GM10266 (cell line): ENCODE results near the gene ICAM1.

Experiments
- DNase-seq: peaks from one replicate; pipeline ENCODE4 v3.0.0; 2012; ENCODE audit errors: extremely low spot score
- TF ChIP-seq, protein P1 (sequence below): IDR thresholded peaks from 2 replicates; pipeline ENCODE4 v1.5.1; 2012; ENCODE audit warnings: mild to moderate bottlenecking, low read depth; ENCODE audit not compliant: control insufficient read depth, insufficient read depth; ENCODE audit errors: missing control alignments

The ICAM1 gene

DNA sequence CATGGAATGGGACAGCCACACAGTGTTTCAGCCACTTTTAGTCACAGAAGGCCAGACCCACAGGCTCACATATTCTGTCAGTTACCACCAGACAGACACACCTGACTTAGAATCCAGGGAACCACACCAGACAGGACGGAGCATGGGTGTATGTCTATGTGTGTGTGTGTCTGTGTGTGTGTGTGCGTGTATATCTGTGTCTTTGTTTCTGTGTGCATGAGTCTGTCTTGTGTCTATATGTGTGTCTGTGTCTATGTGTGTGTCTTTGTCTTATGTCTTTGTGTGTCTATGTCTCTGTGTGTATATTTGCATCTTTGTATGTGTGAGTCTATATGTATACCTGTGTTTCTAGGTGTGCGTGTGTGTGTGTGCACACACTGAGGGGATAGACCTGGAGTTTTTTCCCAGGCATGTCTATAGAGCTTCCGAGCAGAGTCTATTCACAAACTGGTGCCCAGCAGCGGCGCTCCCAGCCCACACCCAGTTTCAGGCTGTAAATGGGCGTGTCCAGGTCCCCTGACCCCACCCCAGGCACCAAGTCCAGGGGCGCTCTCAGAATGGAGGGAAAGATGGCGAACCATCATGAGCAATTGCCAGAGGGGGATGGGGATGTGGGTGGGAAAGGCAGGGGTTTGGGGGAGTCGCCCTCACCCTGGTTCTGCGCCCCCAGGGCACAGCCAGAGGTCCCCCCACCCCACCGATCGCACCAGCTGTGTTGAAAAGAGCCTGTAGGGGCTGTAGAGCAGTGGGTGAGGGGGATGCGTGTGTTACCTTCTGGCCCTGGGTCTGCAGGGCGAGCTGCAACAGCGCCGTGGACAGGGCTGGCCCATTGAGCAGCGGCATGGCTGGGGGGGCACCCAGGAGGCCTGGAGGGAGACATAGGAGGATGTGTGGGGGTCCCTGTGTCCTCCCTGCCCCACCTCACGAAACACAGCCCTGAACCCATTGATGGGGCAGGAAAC is 51.2 kb downstream of the ICAM1 start:
- TF ChIP-seq, protein P1, sequence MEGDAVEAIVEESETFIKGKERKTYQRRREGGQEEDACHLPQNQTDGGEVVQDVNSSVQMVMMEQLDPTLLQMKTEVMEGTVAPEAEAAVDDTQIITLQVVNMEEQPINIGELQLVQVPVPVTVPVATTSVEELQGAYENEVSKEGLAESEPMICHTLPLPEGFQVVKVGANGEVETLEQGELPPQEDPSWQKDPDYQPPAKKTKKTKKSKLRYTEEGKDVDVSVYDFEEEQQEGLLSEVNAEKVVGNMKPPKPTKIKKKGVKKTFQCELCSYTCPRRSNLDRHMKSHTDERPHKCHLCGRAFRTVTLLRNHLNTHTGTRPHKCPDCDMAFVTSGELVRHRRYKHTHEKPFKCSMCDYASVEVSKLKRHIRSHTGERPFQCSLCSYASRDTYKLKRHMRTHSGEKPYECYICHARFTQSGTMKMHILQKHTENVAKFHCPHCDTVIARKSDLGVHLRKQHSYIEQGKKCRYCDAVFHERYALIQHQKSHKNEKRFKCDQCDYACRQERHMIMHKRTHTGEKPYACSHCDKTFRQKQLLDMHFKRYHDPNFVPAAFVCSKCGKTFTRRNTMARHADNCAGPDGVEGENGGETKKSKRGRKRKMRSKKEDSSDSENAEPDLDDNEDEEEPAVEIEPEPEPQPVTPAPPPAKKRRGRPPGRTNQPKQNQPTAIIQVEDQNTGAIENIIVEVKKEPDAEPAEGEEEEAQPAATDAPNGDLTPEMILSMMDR = no peak

DNA sequence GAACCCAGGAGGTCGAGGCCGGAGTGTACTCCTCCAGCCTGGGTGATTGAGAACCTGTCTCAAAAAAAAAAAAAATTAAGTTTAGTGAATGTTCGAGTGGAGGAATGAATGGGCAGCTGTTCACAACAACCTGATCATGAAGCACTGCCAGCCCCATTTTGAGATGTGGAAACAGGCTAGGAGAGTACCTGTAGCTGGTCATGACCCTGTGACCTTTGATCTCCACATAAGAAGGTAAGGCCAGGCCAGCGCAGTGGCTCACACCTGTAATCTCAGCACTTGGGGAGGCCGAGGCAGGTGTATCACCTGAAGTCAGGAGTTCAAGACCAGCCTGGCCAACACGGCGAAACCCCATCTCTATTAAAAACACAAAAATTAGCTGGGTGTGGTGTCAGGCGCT is 54.8 kb downstream of the ICAM1 start:
- TF ChIP-seq, protein P1 = no peak

More for the DNA sequence above, 51.2 kb downstream of the ICAM1 start:
- DNase-seq = no peak

DNA sequence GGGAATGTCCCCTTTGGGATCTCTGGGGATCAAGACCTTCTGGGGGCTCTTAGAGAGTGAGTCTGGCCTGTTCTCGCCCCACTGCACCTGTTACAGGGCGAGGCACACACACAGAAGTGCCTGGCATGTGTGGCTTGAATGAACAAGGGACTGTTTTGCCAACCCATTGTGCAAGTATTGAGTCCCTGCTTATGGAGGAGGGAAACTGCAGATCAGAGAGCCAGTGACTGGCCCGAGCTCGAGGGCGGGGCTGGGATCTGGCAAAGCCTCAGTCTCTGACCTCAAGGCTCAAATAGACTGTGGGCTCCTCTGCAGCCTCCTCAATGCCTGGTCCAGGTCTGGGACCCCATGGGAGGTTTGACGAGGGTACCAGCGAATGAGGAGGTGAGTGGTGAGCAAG is 56.9 kb downstream of the ICAM1 start:
- DNase-seq = no peak
- TF ChIP-seq, protein P1 = no peak

More for the DNA sequence above, 54.8 kb downstream of the ICAM1 start:
- no peak for DNase-seq

DNA sequence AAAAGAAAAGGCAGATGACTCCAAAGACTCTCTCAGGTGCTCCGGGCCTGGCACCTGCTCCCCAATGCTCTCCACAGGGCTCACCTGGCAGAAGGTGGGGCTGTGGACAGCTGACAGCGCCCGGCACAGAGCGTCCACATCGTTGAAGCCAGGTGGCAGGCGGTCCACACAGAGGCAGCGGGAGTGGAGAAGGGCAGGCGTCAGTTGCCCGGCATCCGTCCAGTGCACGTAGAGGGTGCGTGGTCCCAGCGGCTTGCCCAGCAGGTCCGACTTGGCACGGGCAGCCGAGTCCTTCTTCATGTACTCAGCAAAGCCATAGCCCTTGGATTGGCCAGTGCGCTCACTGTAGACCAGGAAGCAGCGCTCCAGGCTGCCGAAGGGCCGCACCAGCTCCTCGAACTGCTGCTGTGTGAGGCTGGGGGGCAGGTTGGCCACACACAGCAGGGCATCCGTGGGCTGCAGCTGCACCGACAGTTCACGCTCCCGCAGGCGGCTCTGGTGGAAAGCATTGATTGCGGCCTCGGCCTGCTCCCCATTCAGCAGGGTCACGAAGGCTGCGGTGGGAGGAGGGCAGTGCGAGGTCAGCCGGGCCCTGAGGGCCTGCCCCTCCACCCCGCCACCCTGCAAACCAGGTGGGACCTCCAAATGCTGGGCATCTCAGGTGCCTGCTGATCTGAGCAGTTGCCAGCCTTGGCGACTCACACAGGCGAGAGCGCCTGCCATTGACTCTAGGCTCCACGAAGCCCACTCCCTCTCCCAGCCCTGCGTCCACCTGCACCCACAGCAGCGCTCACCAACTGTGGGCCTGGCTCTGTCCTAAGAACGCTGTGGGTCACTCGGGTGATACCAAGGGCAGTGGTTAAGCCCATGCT is 57.9 kb downstream of the ICAM1 start:
- no peak for DNase-seq
- TF ChIP-seq, protein P1 = no peak

DNA sequence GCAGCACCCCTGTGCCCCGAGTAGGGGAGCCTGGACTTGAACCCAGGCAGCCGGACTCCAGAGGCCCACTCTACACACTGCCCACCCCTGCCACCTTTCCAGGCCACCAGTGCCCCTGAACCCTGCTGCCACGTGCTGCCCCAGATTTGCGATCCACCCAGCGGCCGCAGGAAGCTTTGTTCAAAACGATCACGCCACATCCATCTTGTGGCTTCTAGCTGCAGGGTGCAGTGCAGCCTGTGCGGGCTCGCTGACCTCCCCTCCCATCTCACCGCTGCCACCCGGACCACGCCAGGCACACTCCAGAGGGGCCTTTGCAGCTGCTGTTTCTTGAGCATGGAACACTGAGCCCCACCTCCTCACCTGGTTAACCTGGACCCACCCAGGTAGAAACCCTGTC is 58.6 kb downstream of the ICAM1 start:
- no peak for DNase-seq
- TF ChIP-seq, protein P1 = no peak

DNA sequence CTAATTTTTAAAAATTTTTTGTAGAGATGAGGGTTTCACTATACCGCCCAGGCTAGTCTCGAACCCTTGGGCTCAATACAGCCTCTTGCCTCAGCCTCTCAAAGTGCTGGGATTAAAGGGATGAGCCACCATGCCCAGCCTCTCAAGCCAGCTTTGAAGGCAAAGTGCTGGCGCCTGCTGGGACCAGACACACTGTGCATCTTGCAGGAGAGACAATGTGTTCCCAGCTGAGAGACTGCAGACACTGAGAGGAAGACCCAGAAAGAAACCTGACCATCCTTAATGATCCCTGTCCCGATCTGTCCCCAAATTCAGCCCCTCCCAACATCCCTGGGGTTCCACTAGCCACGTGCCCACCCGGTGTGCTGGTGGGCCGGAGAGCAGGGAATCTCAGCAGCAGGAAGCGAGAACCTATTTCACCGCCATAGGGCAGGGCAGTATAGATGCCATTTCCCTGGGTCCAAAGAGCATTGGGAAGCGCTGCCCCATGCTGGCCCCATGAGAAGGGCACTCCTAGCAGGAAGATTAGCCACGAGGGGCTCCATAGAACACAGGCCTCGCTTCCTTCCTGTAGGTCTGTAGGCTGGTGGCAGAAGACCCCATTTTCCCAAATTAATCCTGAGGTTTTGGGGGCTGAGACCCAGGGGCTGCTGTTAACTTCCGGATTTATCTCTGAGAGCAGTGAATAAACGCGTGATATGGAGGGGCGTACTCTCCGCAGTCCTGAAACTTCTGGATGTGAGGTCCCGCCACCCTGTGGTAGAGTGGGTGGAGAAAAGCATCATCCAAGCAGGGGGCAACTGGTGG is 61.4 kb downstream of the ICAM1 start:
- no peak for DNase-seq
- TF ChIP-seq, protein P1 = no peak
